BLaER1 treated with 17β-estradiol and CSF1 and Interleukin-3, amounts not matched to agents 10 nM and 100 nM (cell line): ENCODE measurements around the gene ALG2.
A peak's percentile ranks its signal among the peaks of the same experiment; 100 is the strongest.

Experiments
- H3K27ac ChIP-seq, 11 experiments: shearing (Covaris generic); formaldehyde crosslinking; 2 replicates each; pipeline ENCODE4 v1.8.1; 2022
- H3K27me3 ChIP-seq, 11 experiments: shearing (Covaris generic); formaldehyde crosslinking; 2 replicates each; pipeline ENCODE4 v1.8.1; 2022
- H3K36me3 ChIP-seq, 11 experiments: shearing (Covaris generic); formaldehyde crosslinking; 2 replicates each; pipeline ENCODE4 v1.8.1; 2022
- H3K4me1 ChIP-seq, 10 experiments: shearing (Covaris generic); formaldehyde crosslinking; 2 replicates each; pipeline ENCODE4 v1.8.1; 2022
- H3K4me2 ChIP-seq, 11 experiments: shearing (Covaris generic); formaldehyde crosslinking; 2 replicates each; pipeline ENCODE4 v1.8.1; 2022
- H3K4me3 ChIP-seq, 10 experiments: shearing (Covaris generic); formaldehyde crosslinking; 2 replicates each; pipeline ENCODE4 v1.8.1; 2022
- H3K9ac ChIP-seq, 11 experiments: shearing (Covaris generic); formaldehyde crosslinking; 2 replicates each; pipeline ENCODE4 v1.8.1; 2022
- H3K9me3 ChIP-seq, 11 experiments: shearing (Covaris generic); formaldehyde crosslinking; replicated peaks in 1 of 11; 2 replicates each; pipeline ENCODE4 v1.8.1; 2022
- H4K20me1 ChIP-seq, 11 experiments: shearing (Covaris generic); formaldehyde crosslinking; 2 replicates each; pipeline ENCODE4 v1.8.1; 2022
- Cebpa-rat ChIP-seq, 11 experiments: shearing (Covaris generic); IDR thresholded peaks; 2 replicates each; pipeline ENCODE4 v1.8.1; 2022

ALG2 gene

GRCh38 chr9:99259231-99259918 lies 37.6 kb upstream of the ALG2 start:
- H3K27me3 ChIP-seq = no peaks in the 10 kb centered on the region
- no peaks in the 10 kb centered on the region for H4K20me1 ChIP-seq
- H3K4me3 ChIP-seq = no peak overlapping the region
- peak overlapping the region in 2 of 11 experiments; percentile 1 to 8; a peak in 4 of 22 replicates for H3K4me2 ChIP-seq
- H3K9me3 ChIP-seq = no peaks in the 10 kb centered on the region
- peaks cover 0 to 9% (median 5%) of the 10 kb centered on the region in 10 experiments; a peak in 8 of 20 replicates for H3K4me1 ChIP-seq
- peak overlapping the region in 1 of 11 experiments; percentile 6; a peak in 1 of 22 replicates for H3K9ac ChIP-seq
- no peak overlapping the region for H3K27ac ChIP-seq
- H3K36me3 ChIP-seq = no peaks in the 10 kb centered on the region
- TF ChIP-seq Cebpa-rat (IDR thresholded peaks at IDR 0.05) = no peak

GRCh38 chr9:99257723-99258389 lies 36.1 kb upstream of the ALG2 start:
- H3K36me3 ChIP-seq = no peaks in the 10 kb centered on the region
- no peak overlapping the region for H3K4me3 ChIP-seq
- no peak overlapping the region for H3K4me2 ChIP-seq
- no peak overlapping the region for H3K9ac ChIP-seq
- no peaks in the 10 kb centered on the region for H3K9me3 ChIP-seq
- H4K20me1 ChIP-seq = no peaks in the 10 kb centered on the region
- peaks cover 0 to 17% (median 11%) of the 10 kb centered on the region in 10 experiments; a peak in 12 of 20 replicates for H3K4me1 ChIP-seq
- no peak overlapping the region for H3K27ac ChIP-seq
- no peaks in the 10 kb centered on the region for H3K27me3 ChIP-seq
- no peak for TF ChIP-seq Cebpa-rat (IDR thresholded peaks at IDR 0.05)

GRCh38 chr9:99255651-99256050 lies 33.9 kb upstream of the ALG2 start:
- H3K36me3 ChIP-seq = no peaks in the 10 kb centered on the region
- no peak overlapping the region for H3K4me2 ChIP-seq
- no peak for TF ChIP-seq Cebpa-rat (IDR thresholded peaks at IDR 0.05)
- H3K27me3 ChIP-seq = no peaks in the 10 kb centered on the region
- H3K9ac ChIP-seq = no peak overlapping the region
- no peak overlapping the region for H3K27ac ChIP-seq
- no peaks in the 10 kb centered on the region for H3K9me3 ChIP-seq
- no peak overlapping the region for H3K4me3 ChIP-seq
- H4K20me1 ChIP-seq = no peaks in the 10 kb centered on the region
- H3K4me1 ChIP-seq = peaks cover 0 to 17% (median 11%) of the 10 kb centered on the region in 10 experiments; a peak in 12 of 20 replicates

GRCh38 chr9:99253772-99254431 lies 32.2 kb upstream of the ALG2 start:
- no peaks in the 10 kb centered on the region for H3K9me3 ChIP-seq
- peak overlapping the region in 3 of 11 experiments; percentile 36 to 50 (median 40); a peak in 4 of 22 replicates for H3K27ac ChIP-seq
- H3K4me1 ChIP-seq = peaks cover 0 to 9% (median 7%) of the 10 kb centered on the region in 10 experiments; a peak in 12 of 20 replicates
- no peaks in the 10 kb centered on the region for H4K20me1 ChIP-seq
- TF ChIP-seq Cebpa-rat (IDR thresholded peaks at IDR 0.05) = no peak
- peak overlapping the region in 9 of 11 experiments; percentile 23 to 68 (median 51); a peak in 16 of 22 replicates for H3K4me2 ChIP-seq
- no peak overlapping the region for H3K4me3 ChIP-seq
- no peaks in the 10 kb centered on the region for H3K36me3 ChIP-seq
- H3K9ac ChIP-seq = peak overlapping the region in 1 of 11 experiments; percentile 32; a peak in 1 of 22 replicates
- no peaks in the 10 kb centered on the region for H3K27me3 ChIP-seq

- peak overlapping the region in 2 of 11 experiments; percentile 53 to 68; a peak in 3 of 22 replicates for H3K4me2 ChIP-seq
These were observed 31.4 kb upstream of the ALG2 start for GRCh38 chr9:99253134-99253533.

GRCh38 chr9:99251157-99251556 lies 29.4 kb upstream of the ALG2 start:
- no peak for TF ChIP-seq Cebpa-rat (IDR thresholded peaks at IDR 0.05)
- Histone ChIP-seq H3K4me1 (peaks cover 0 to 9% (median 7%) of the 10 kb centered on the region in 10 experiments; a peak in 12 of 20 replicates), H3K27ac (no peak overlapping the region), H3K9ac (no peak overlapping the region), H3K4me2 (no peak overlapping the region), H3K4me3 (no peak overlapping the region), H3K9me3 (no peaks in the 10 kb centered on the region), H3K36me3 (no peaks in the 10 kb centered on the region), H4K20me1 (no peaks in the 10 kb centered on the region), H3K27me3 (no peaks in the 10 kb centered on the region)

More at GRCh38 chr9:99253134-99253533, 31.4 kb upstream of the ALG2 start:
- Histone ChIP-seq H3K4me1 (peaks cover 0 to 9% (median 7%) of the 10 kb centered on the region in 10 experiments; a peak in 12 of 20 replicates), H3K27ac (peak overlapping the region in 1 of 11 experiments; percentile 50; a peak in 2 of 22 replicates), H3K27me3 (no peaks in the 10 kb centered on the region), H3K9me3 (no peaks in the 10 kb centered on the region), H3K4me3 (no peak overlapping the region), H3K36me3 (no peaks in the 10 kb centered on the region), H4K20me1 (no peaks in the 10 kb centered on the region), H3K9ac (peak overlapping the region in 1 of 11 experiments; percentile 32; a peak in 1 of 22 replicates)
- no peak for TF ChIP-seq Cebpa-rat (IDR thresholded peaks at IDR 0.05)

GRCh38 chr9:99249619-99250018 lies 27.9 kb upstream of the ALG2 start:
- Histone ChIP-seq H3K9me3 (no peaks in the 10 kb centered on the region), H3K4me1 (peaks cover 0 to 11% (median 8%) of the 10 kb centered on the region in 10 experiments; a peak in 17 of 20 replicates), H3K27ac (no peak overlapping the region), H3K36me3 (no peaks in the 10 kb centered on the region), H3K9ac (no peak overlapping the region), H3K4me3 (no peak overlapping the region), H3K27me3 (no peaks in the 10 kb centered on the region), H3K4me2 (no peak overlapping the region), H4K20me1 (no peaks in the 10 kb centered on the region)
- no peak for TF ChIP-seq Cebpa-rat (IDR thresholded peaks at IDR 0.05)

GRCh38 chr9:99244344-99245260 lies 22.9 kb upstream of the ALG2 start:
- Histone ChIP-seq H3K27me3 (no peaks in the 10 kb centered on the region), H3K9me3 (peaks cover 0 to 4% (median 0%) of the 10 kb centered on the region in 11 experiments; a peak in 1 of 22 replicates), H3K4me1 (peaks cover 0 to 25% (median 0%) of the 10 kb centered on the region in 10 experiments; a peak in 5 of 20 replicates), H3K27ac (peak overlapping the region in 1 of 11 experiments; percentile 15; a peak in 2 of 22 replicates), H4K20me1 (peaks cover 0 to 4% (median 0%) of the 10 kb centered on the region in 11 experiments; a peak in 1 of 22 replicates), H3K36me3 (peaks cover 0 to 34% (median 8%) of the 10 kb centered on the region in 11 experiments; a peak in 11 of 22 replicates), H3K9ac (no peak overlapping the region), H3K4me2 (peak overlapping the region in 3 of 11 experiments; percentile 7 to 33 (median 9); a peak in 3 of 22 replicates), H3K4me3 (no peak overlapping the region)
- TF ChIP-seq Cebpa-rat (IDR thresholded peaks at IDR 0.05) = no peak
